Left renal pelvis (tissue), 4 donors: Measurements from ENCODE around the gene TMEM63A. TPM values are rescaled to one million over a fixed set of nuclear protein-coding genes. Genes with fewer than 3 reads are reported as not detected.
"Not testable (repeated sequence)": the region's sequence is repeated elsewhere in the genome, so short reads cannot be mapped to it uniquely, and the experiment has no call there.

Experiments
- DNase-seq, 4 donors: peaks; one replicate each; pipeline ENCODE4 v3.0.0-alpha.2; 2013; ENCODE audit warnings: low read depth in 4 of 4, low spot score in 3 of 4
- polyA plus RNA-seq, 4 donors: library from polyadenylated mRNA; unstranded; fragments of 120-200 nt; gene quantifications; one replicate each; pipeline ENCODE4 v1.2.1, GENCODE V29; 2013; ENCODE audit not compliant: insufficient read length in 4 of 4

TMEM63A gene
- polyA plus RNA-seq, 4 donors = 37.9 to 84.7 (median 48.4) TPM

GRCh38 chr1:225808136-225808535 lies 74.0 kb downstream of the TMEM63A start:
- DNase-seq = no peak

- not testable (repeated sequence) for DNase-seq
These were observed 75.4 kb downstream of the TMEM63A start for GRCh38 chr1:225806736-225807135.

DNA sequence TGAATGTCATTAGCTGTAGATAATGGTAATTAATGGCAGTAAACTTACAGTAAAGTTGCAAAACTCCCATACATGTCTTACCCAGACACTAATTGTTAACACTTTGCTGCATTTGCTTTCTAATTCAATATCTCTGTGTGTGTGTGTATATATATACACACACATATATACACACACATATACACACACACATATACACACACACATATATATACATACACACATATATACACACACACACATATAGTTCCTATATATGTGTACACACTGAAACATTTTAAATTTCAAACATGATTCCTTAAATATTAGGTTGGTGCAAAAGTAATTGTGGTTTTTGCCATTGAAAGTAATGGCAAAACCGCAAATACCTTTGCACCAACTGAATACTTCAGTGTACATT lies 75.9 kb downstream of the TMEM63A start:
- DNase-seq = no peak

- DNase-seq = not testable (repeated sequence)
These were observed 81.0 kb downstream of the TMEM63A start for GRCh38 chr1:225801146-225801545.

GRCh38 chr1:225796097-225796496 lies 86.1 kb downstream of the TMEM63A start:
- not testable (repeated sequence) for DNase-seq

Other genes with a start within 250 kb of the TMEM63A start
- 100 to 1,000 TPM in 2 of 4 donors, 10 to 100 TPM in 2; 71.9 to 137 (median 109) TPM for gene ENAH, start 229.3 kb downstream of the TMEM63A start, polyA plus RNA-seq
- gene SRP9, start 104.6 kb downstream of the TMEM63A start, polyA plus RNA-seq = 100 to 1,000 TPM; 328 to 570 (median 426) TPM
- gene EPHX1, start 72.3 kb downstream of the TMEM63A start, polyA plus RNA-seq = 10 to 100 TPM; 58.2 to 62.9 (median 59.3) TPM
- 1 to 10 TPM in 3 of 4 donors, under 1 TPM in 1; 0.46 to 7.0 (median 4.9) TPM for gene LEFTY1, start 6.8 kb upstream of the TMEM63A start, polyA plus RNA-seq
- gene PYCR2, start 41.9 kb upstream of the TMEM63A start, polyA plus RNA-seq = 10 to 100 TPM; 42.6 to 64.1 (median 45.8) TPM
- 1 to 10 TPM in 2 of 4 donors, under 1 TPM in 2; 0.75 to 2.4 (median 1.1) TPM for gene LEFTY2, start 58.8 kb upstream of the TMEM63A start, polyA plus RNA-seq
- 10 to 100 TPM; 20.0 to 26.8 (median 22.2) TPM for gene SDE2, start 117.0 kb upstream of the TMEM63A start, polyA plus RNA-seq
- gene H3-3A, start 180.3 kb upstream of the TMEM63A start, polyA plus RNA-seq = 1,000 to 10,000 TPM; 1,093 to 1,770 (median 1,297) TPM